GM18505 (cell line): ENCODE data around the gene ZNF18.
"Not testable (repeated sequence)": the region's sequence is repeated elsewhere in the genome, so short reads cannot be mapped to it uniquely, and the experiment has no call there.

Experiments used
- ATAC-seq: cut with Tn5 transposase; IDR thresholded peaks from one replicate; pipeline ENCODE4 v1.9.1; 2021; ENCODE audit not compliant: unreplicated experiment
- POLR2A ChIP-seq: IDR thresholded peaks from 4 replicates; pipeline ENCODE4 v1.6.1; 2011; ENCODE audit warnings: borderline replicate concordance; ENCODE audit not compliant: insufficient read depth, insufficient read length; ENCODE audit errors: extremely low read depth

Gene ZNF18

GRCh38 chr17:11969565-11969964 lies 27.7 kb downstream of the ZNF18 start:
- ATAC-seq, result no peak
- no peak for TF ChIP-seq POLR2A

DNA sequence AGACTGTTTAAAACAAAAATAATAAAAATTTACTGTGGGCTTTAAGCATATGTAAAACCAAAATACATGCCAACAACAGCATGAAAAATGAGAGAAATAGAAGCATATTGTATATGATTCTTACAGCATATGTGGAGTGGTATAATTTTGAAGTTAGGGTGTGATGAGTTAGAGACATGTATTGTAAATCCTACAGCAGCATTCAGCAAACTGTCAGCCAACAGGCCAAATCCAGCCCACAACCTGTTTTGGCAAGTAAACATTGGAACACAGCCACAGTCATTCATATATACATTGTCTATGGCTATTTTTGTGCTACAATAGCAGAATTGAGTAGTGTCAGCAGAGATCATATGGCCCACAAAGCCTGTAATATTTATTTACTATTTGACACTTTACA lies 42.3 kb downstream of the ZNF18 start:
- no peak for ATAC-seq
- no peak for TF ChIP-seq POLR2A

- ATAC-seq, result no peak
- no peak for TF ChIP-seq POLR2A
Observed at GRCh38 chr17:11953924-11954323, 43.4 kb downstream of the ZNF18 start.

GRCh38 chr17:11952610-11953009 lies 44.7 kb downstream of the ZNF18 start:
- TF ChIP-seq POLR2A, result no peak
- ATAC-seq, result no peak

- no peak for TF ChIP-seq POLR2A
- ATAC-seq, result no peak
Observed at GRCh38 chr17:11950771-11951519, 46.3 kb downstream of the ZNF18 start.

DNA sequence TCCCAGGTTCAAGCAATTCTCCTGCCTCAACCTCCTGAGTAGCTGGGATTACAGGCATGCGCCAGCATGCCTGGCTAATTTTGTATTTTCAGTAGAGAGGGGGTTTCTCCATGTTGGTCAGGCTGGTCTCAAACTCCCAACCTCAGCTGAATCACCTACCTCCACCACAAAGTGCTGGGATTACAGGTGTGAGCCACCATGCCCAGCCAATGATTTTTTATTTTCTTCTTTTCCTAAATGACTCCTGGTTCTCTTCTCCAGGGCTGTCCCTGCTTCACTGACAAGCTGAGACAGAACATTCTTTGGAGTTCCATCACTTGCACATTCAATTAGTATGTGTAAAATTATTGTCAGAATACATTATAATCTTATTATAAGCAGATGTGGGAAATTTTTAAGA lies 47.7 kb downstream of the ZNF18 start:
- not testable (repeated sequence) for ATAC-seq

- no peak for ATAC-seq
- TF ChIP-seq POLR2A, result no peak
Observed at GRCh38 chr17:11948789-11949188, 48.5 kb downstream of the ZNF18 start.

DNA sequence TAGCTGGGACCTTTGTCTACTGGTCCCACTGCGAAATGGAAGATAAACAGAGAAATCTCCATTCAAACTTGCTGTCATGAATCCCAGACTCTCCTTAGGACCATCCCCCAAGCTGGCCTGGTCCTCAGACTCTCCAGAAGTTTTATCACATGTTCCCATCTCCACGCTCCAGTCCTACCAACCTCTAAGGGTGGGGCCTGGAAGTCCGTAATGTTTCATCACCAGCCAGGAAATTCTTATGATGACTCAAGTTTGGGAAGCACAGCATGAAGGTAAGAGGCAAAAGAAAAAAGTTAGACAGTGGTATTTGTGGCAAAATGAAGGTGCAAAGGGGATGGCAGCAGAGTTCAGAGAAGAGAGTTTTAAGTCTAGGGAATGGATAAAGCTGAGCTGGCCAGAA lies 52.7 kb downstream of the ZNF18 start:
- ATAC-seq, result no peak
- no peak for TF ChIP-seq POLR2A

DNA sequence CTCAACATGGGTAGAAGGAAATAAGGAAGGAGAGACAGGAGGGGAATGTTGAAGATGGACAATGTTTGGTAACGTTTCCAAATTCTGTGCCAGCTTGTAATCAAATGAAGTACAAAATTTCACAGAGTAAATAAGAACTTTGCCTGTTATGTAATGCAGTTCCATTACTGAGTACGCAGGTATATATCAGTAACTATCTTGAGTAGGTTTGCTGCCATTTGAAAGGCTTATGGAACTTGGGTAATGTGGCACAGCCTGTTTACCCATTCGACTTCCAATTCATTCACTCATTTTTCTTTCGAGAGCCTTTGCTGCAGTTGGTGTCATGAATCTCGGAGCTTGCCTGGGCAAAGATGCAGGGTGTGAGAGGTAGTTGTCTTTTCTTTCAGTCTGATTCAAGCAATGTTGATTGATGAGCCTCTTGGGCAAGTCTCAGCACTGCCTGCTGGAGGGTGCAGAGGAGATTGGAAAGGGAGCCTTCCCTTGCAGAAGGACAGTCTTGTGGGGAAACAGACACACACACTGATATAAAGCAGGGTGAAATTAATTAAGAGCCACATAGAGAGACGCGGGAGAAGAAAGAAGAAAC lies 53.4 kb downstream of the ZNF18 start:
- TF ChIP-seq POLR2A, result no peak
- no peak for ATAC-seq

DNA sequence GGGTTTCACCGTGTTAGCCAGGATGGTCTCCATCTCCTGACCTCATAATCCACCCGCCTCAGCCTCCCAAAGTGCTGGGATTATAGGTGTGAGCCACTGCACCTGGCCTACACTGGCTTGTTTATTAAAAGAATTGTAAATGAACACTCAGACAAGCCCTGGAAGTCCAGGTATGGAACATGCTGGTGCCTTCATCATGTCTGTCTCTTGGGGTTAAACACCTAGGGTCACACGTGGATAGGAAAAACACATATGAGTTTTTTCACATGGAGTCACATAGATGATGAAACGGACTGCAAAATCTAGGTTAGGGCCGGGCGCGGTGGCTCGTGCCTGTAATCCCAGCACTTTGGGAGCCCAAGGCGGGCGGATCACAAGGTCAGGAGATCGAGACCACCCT lies 54.2 kb downstream of the ZNF18 start:
- ATAC-seq, result not testable (repeated sequence)

- TF ChIP-seq POLR2A, result no peak
- ATAC-seq, result no peak
Observed at GRCh38 chr17:11940904-11941303, 56.4 kb downstream of the ZNF18 start.

DNA sequence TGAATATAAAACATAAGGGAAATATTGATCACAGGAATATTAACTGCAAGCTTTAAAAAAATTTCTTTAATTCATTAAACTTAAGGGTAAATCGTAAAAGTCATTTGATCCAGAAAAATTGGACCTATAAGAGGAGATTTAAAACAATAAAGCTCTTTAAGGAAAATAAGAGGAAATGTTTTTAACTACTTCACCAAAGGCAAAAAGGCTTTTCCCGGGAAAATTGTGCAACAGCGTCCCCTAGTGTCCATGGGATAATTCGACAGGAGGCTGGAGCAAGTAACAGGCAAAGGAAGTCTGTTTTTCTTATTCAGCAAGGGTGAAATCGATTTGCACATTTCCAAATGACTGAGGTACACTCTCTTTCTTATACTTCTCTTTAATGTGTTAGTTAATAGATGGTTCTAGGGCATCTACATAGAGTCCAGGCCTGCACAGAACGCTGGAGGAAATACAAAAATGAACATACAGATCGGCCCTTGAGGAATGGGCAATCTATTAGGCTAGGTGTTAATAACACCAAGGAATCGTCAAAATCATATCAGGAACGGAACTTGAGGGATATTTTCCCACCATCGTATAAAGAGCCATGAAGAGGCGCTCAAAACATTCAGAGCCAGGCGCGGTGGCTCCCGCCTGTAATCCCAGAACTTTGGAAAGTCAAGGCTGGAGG lies 61.4 kb downstream of the ZNF18 start:
- TF ChIP-seq POLR2A, result no peak
- ATAC-seq, result no peak

GRCh38 chr17:11932337-11932898 lies 64.9 kb downstream of the ZNF18 start:
- no peak for ATAC-seq
- no peak for TF ChIP-seq POLR2A

DNA sequence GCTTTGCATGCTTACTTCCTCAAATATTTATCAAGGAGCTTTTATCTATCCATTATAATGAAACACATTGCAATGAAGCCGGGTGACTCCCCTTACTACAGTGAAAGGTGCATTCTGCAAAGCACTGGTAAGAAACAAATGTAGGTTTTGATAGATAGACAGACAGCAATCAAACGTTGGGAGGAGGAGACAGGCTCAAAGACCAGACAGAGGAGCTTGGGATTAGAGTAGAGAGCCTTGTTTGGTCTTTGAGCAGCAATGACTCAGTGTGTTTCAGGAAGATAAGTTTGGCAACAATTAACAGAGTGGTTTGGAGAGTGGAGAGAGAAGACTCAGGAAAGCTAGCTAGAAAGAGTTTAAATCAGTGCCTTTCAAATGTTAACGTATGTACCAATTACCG lies 68.8 kb downstream of the ZNF18 start:
- no peak for TF ChIP-seq POLR2A

More for the DNA sequence above, 68.8 kb downstream of the ZNF18 start:
- no peak for ATAC-seq
